Measurements from ENCODE around the gene ELL. TPM values are rescaled to one million over a fixed set of nuclear protein-coding genes. Genes with fewer than 3 reads are reported as not detected.

The ELL gene
- total RNA-seq, 2 experiments from 2014 or later: 46.2 to 46.8 TPM

DNA sequence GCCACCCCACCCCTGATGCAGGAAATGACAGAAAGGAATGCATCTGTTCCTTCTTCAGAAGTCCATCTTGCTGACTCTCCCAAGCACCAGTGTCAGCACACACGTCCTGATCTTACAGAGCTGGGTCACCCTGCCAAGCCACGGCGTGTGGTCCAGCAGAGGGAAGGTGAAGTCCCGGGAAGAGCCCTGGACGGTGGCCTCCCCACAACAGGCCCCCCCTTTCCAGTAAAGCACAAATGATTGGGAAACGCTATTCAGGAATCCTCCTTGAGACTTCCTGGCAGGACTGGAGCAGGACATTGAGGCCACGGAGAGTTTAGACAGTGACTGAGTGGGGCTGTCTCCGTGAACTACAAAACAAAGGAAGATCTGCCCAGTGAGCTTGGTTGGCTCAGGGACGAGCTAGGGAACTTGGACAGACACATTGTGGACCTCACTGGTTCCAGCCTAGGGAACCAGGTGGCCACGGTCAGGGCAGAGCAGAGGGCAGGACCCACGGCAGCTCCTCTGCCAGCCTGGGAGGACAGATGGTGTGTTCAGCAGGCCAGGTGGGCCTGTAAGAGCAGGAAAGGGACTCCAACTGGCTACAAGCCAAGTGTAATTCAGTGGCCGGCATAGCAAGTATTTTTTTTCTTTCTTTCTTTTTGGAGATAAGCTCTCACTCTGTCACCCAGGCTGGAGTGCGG is 41.7 kb downstream of the ELL start:
- intact Hi-C loops (cut with DNase I, micrococcal nuclease): no loop called here
- Mint-ChIP-seq H3K4me1 (ENCODE audit: low read depth) (peaks cover 75% of the 10 kb centered on the region), H3K36me3 (ENCODE audit: low read depth) (no peaks in the 10 kb centered on the region), H3K9me3 (no peaks in the 10 kb centered on the region), H3K27me3 (no peaks in the 10 kb centered on the region), H3K4me3 (no peak overlapping the region), H3K27ac (peak overlapping the region; percentile 61)
- no peak for TF ChIP-seq CTCF (IDR thresholded peaks at IDR 0.05)
- ChIA-PET CTCF (interaction anchor here (0.7 kb wide), 1 partner anchor 139 kb away, joined by 3 read pairs; no protein-coding TSS in a partner anchor), POLR2A (no interaction called here)
- ATAC-seq (ENCODE audit: poor library complexity): no peak
- peaks cover 90% of the 10 kb centered on the region for H3K4me1 ChIP-seq (ENCODE audit: insufficient read depth, low read length)
- peaks cover 6% of the 10 kb centered on the region for H3K36me3 ChIP-seq (ENCODE audit: insufficient read depth, low read length)
- DNase-seq: peak in 1 of 14 experiments; percentile 22
- H3K27me3 ChIP-seq (ENCODE audit: control insufficient read depth in 1 of 2, insufficient read depth in 2 of 2, low read length in 2 of 2): no peaks in the 10 kb centered on the region
- peak overlapping the region in 1 of 2 donors; percentile 28 for H3K27ac ChIP-seq (ENCODE audit: low read depth in 1 of 2, low read length in 2 of 2)
- H3K9me3 ChIP-seq (ENCODE audit: control insufficient read depth in 1 of 2, insufficient read depth in 1 of 2, low read length in 2 of 2): no peaks in the 10 kb centered on the region
- no peak overlapping the region for H3K4me3 ChIP-seq (ENCODE audit: low read length)

DNA sequence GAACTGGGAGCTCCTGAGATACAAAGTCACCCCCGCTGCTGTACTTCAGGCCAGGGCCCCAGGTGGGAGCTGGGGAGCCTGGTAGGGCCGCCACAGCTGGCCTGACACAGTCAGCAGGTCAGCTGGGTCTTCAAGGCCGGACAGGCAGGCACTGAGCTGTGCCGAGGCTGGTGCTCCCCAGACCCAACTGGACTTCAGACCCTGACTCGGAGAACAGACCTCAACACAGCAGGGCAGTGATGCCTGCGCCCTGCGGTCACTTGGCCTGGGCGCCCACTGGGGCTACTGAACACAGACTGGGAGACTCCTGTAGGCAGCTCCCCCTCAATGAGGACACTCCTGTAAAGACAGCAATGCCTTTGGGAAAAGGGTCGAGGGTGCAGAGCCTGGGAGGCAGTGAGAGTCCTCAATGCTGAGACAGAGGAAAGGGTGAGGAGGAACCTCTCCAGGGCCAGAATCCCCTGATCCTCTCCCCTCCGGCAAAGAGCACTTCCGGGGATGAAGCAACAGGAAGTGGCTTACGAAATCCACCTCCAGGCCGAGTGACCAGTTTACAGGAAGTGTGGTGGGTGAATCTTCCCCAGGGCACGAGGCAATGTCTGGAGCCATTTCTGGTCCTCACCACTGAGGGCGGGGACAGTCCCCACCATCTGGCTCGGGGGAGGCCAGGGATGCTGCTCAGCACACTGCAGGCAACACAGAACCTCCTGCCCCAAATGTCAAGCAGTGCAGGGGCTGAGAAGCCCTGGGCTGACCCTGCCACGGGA is 43.1 kb downstream of the ELL start:
- POLR2A ChIA-PET: no interaction called here
- Mint-ChIP-seq H3K9me3 (no peaks in the 10 kb centered on the region), H3K4me1 (ENCODE audit: low read depth) (peaks cover 69% of the 10 kb centered on the region), H3K27me3 (no peaks in the 10 kb centered on the region), H3K27ac (peak overlapping the region; percentile 77), H3K4me3 (peak overlapping the region; percentile 34), H3K36me3 (ENCODE audit: low read depth) (no peaks in the 10 kb centered on the region)
- Histone ChIP-seq H3K4me3 (ENCODE audit: low read length) (no peak overlapping the region), H3K27me3 (ENCODE audit: control insufficient read depth in 1 of 2, insufficient read depth in 2 of 2, low read length in 2 of 2) (no peaks in the 10 kb centered on the region), H3K36me3 (ENCODE audit: insufficient read depth, low read length) (peaks cover 9% of the 10 kb centered on the region), H3K4me1 (ENCODE audit: insufficient read depth, low read length) (peaks cover 91% of the 10 kb centered on the region), H3K27ac (ENCODE audit: low read depth in 1 of 2, low read length in 2 of 2) (peak overlapping the region; percentile 57 to 72), H3K9me3 (ENCODE audit: control insufficient read depth in 1 of 2, insufficient read depth in 1 of 2, low read length in 2 of 2) (no peaks in the 10 kb centered on the region)
- ATAC-seq (ENCODE audit: poor library complexity) (peak; percentile 45), DNase-seq (peak in 9 of 14 experiments; percentile 15 to 87 (median 41))
- TF ChIP-seq CTCF (IDR thresholded peaks at IDR 0.05): no peak
- CTCF ChIA-PET: no interaction called here
- intact Hi-C loops (cut with DNase I, micrococcal nuclease): no loop called here

GRCh38 chr19:18477974-18478373 is 43.9 kb downstream of the ELL start:
- intact Hi-C loops (cut with DNase I, micrococcal nuclease): no loop called here
- DNase-seq: no peak
- H3K4me3 Mint-ChIP-seq: no peak overlapping the region
- ChIA-PET POLR2A (no interaction called here), CTCF (no interaction called here)
- no peaks in the 10 kb centered on the region for H3K36me3 Mint-ChIP-seq (ENCODE audit: low read depth)
- ATAC-seq (ENCODE audit: poor library complexity): no peak
- Histone ChIP-seq H3K4me1 (ENCODE audit: insufficient read depth, low read length) (peaks cover 91% of the 10 kb centered on the region), H3K27me3 (ENCODE audit: control insufficient read depth in 1 of 2, insufficient read depth in 2 of 2, low read length in 2 of 2) (no peaks in the 10 kb centered on the region), H3K9me3 (ENCODE audit: control insufficient read depth in 1 of 2, insufficient read depth in 1 of 2, low read length in 2 of 2) (no peaks in the 10 kb centered on the region), H3K27ac (ENCODE audit: low read depth in 1 of 2, low read length in 2 of 2) (peak overlapping the region; percentile 57 to 72), H3K36me3 (ENCODE audit: insufficient read depth, low read length) (peaks cover 13% of the 10 kb centered on the region), H3K4me3 (ENCODE audit: low read length) (no peak overlapping the region)
- peaks cover 69% of the 10 kb centered on the region for H3K4me1 Mint-ChIP-seq (ENCODE audit: low read depth)
- H3K27ac Mint-ChIP-seq: peak overlapping the region; percentile 70
- H3K9me3 Mint-ChIP-seq: no peaks in the 10 kb centered on the region
- no peaks in the 10 kb centered on the region for H3K27me3 Mint-ChIP-seq
- no peak for TF ChIP-seq CTCF (IDR thresholded peaks at IDR 0.05)

Data from CD4-positive, alpha-beta T cell (primary cell).